Spinal cord (tissue), 10 donors: ENCODE measurements around the gene NAXD. TPM values are rescaled to one million over a fixed set of nuclear protein-coding genes. Genes with fewer than 3 reads are reported as not detected.
A peak's percentile ranks its signal among the peaks of the same experiment; 100 is the strongest.

Experiments used
- DNase-seq, 6 donors: peaks; one replicate each; pipeline versions ENCODE4 v3.0.0 to v3.0.0-alpha.2; 2013 to 2015; ENCODE audit warnings: low spot score in 6 of 6, low read depth in 4 of 6
- H3K27ac ChIP-seq: one replicate; pipeline ENCODE4 v1.5.1; 2013; ENCODE audit warnings: low read depth, low read length, control low read depth
- H3K27me3 ChIP-seq: one replicate; pipeline ENCODE4 v1.6.1; 2013; ENCODE audit warnings: low read length; ENCODE audit not compliant: control insufficient read depth, insufficient read depth
- H3K36me3 ChIP-seq: one replicate; pipeline ENCODE4 v1.6.1; 2013; ENCODE audit warnings: low read length; ENCODE audit not compliant: control insufficient read depth, insufficient read depth
- H3K4me1 ChIP-seq: one replicate; pipeline ENCODE4 v1.6.1; 2013; ENCODE audit warnings: low read length; ENCODE audit not compliant: control insufficient read depth, insufficient read depth
- H3K4me3 ChIP-seq: one replicate; pipeline ENCODE4 v1.5.1; 2013; ENCODE audit warnings: low read depth, low read length, control low read depth
- H3K9me3 ChIP-seq: one replicate; pipeline ENCODE4 v1.6.1; 2013; ENCODE audit warnings: low read length; ENCODE audit not compliant: control insufficient read depth, insufficient read depth
- WGBS: methylation state at CpG from one replicate; pipeline ENCODE4 v1.1.5; 2013; ENCODE audit warnings: missing lambda C conversion rate; ENCODE audit not compliant: insufficient coverage; 5-methylcytosine and 5-hydroxymethylcytosine counted together
- polyA plus RNA-seq, 2 donors: library from polyadenylated mRNA; unstranded; fragments of 120-200 nt; gene quantifications; one replicate each; pipeline ENCODE4 v1.2.1, GENCODE V29; 2013; ENCODE audit not compliant: insufficient read length in 2 of 2
- total RNA-seq, 2 donors: library from RNA; depleted of rRNA in 1 of 2; stranded (reverse); fragments of 120-200 nt in 1 of 2; fragments of >200 nt in 1 of 2; gene quantifications; one replicate each; pipeline versions ENCODE4 v1.2.3 to v1.2.4, GENCODE V29; 2013 to 2014
- donor health status: healthy.

The NAXD gene
- total and polyA plus RNA-seq, 4 donors: 28.1 to 64.9 (median 46.9) TPM

- 88% methylated on average over 11 of the region's 11 CpGs for WGBS
- H3K4me1 ChIP-seq: peaks cover 19% of the 10 kb centered on the region
- peak overlapping the region; percentile 38 for H3K27ac ChIP-seq
These were observed 382 bp upstream of the NAXD start for GRCh38 chr13:110615005-110615321.

GRCh38 chr13:110616103-110617101 is 1.1 kb downstream of the NAXD start:
- Histone ChIP-seq H3K27me3 (no peaks in the 10 kb centered on the region), H3K36me3 (peaks cover 3% of the 10 kb centered on the region), H3K9me3 (peaks cover 1% of the 10 kb centered on the region), H3K4me3 (peak overlapping the region; percentile 63), H3K27ac (peak overlapping the region; percentile 40), H3K4me1 (peaks cover 19% of the 10 kb centered on the region)
- DNase-seq: peak in 1 of 6 donors; percentile 17
- 0% methylated on average over 28 of the region's 37 CpGs for WGBS

More at GRCh38 chr13:110615005-110615321, 382 bp upstream of the NAXD start:
- H3K27me3 ChIP-seq: peaks cover 3% of the 10 kb centered on the region
- H3K9me3 ChIP-seq: peaks cover 1% of the 10 kb centered on the region
- DNase-seq: no peak
- H3K4me3 ChIP-seq: peak overlapping the region; percentile 63
- H3K36me3 ChIP-seq: peaks cover 3% of the 10 kb centered on the region

GRCh38 chr13:110617321-110618072 is 2.2 kb downstream of the NAXD start:
- peak in 2 of 6 donors; percentile 11 to 52 for DNase-seq
- H3K27me3 ChIP-seq: no peaks in the 10 kb centered on the region
- no peak overlapping the region for H3K4me3 ChIP-seq
- peaks cover 19% of the 10 kb centered on the region for H3K4me1 ChIP-seq
- H3K27ac ChIP-seq: no peak overlapping the region
- peaks cover 1% of the 10 kb centered on the region for H3K9me3 ChIP-seq
- 72% methylated on average over 5 of the region's 8 CpGs for WGBS
- H3K36me3 ChIP-seq: peaks cover 3% of the 10 kb centered on the region

GRCh38 chr13:110618167-110618566 is 2.8 kb downstream of the NAXD start:
- Histone ChIP-seq H3K27ac (no peak overlapping the region), H3K4me1 (peaks cover 19% of the 10 kb centered on the region), H3K4me3 (no peak overlapping the region), H3K36me3 (peaks cover 10% of the 10 kb centered on the region), H3K27me3 (no peaks in the 10 kb centered on the region), H3K9me3 (peaks cover 1% of the 10 kb centered on the region)
- 100% methylated on average over 1 of the region's 8 CpGs for WGBS
- no peak for DNase-seq

GRCh38 chr13:110618780-110619179 is 3.4 kb downstream of the NAXD start:
- Histone ChIP-seq H3K9me3 (peaks cover 1% of the 10 kb centered on the region), H3K4me3 (no peak overlapping the region), H3K27ac (no peak overlapping the region), H3K27me3 (no peaks in the 10 kb centered on the region), H3K36me3 (peaks cover 15% of the 10 kb centered on the region), H3K4me1 (peaks cover 19% of the 10 kb centered on the region)
- DNase-seq: no peak
- WGBS: 97% methylated on average over 8 of the region's 9 CpGs

- H3K4me3 ChIP-seq: no peak overlapping the region
- DNase-seq: no peak
- peaks cover 29% of the 10 kb centered on the region for H3K36me3 ChIP-seq
- no peak overlapping the region for H3K27ac ChIP-seq
- peaks cover 13% of the 10 kb centered on the region for H3K4me1 ChIP-seq
- H3K27me3 ChIP-seq: no peaks in the 10 kb centered on the region
- no peaks in the 10 kb centered on the region for H3K9me3 ChIP-seq
- no CpG with 5 or more reads among the region's 2 CpGs for WGBS
These were observed 5.3 kb downstream of the NAXD start for GRCh38 chr13:110620596-110620995.

GRCh38 chr13:110624766-110625756 is 9.7 kb downstream of the NAXD start:
- WGBS: 84% methylated on average over 40 of the region's 41 CpGs
- Histone ChIP-seq H3K27me3 (no peaks in the 10 kb centered on the region), H3K4me1 (peaks cover 3% of the 10 kb centered on the region), H3K9me3 (no peaks in the 10 kb centered on the region), H3K4me3 (no peak overlapping the region), H3K36me3 (peaks cover 52% of the 10 kb centered on the region), H3K27ac (no peak overlapping the region)
- DNase-seq: no peak

- Histone ChIP-seq H3K27me3 (no peaks in the 10 kb centered on the region), H3K4me3 (no peak overlapping the region), H3K9me3 (no peaks in the 10 kb centered on the region), H3K36me3 (peaks cover 52% of the 10 kb centered on the region), H3K27ac (no peak overlapping the region), H3K4me1 (peaks cover 3% of the 10 kb centered on the region)
- no peak for DNase-seq
- WGBS: 83% methylated on average over 19 of the region's 19 CpGs
These were observed 10.5 kb downstream of the NAXD start for GRCh38 chr13:110625771-110626321.

- no peak for DNase-seq
- H3K36me3 ChIP-seq: peaks cover 52% of the 10 kb centered on the region
- no peaks in the 10 kb centered on the region for H3K27me3 ChIP-seq
- no peak overlapping the region for H3K4me3 ChIP-seq
- WGBS: 81% methylated on average over 9 of the region's 9 CpGs
- H3K27ac ChIP-seq: no peak overlapping the region
- H3K9me3 ChIP-seq: no peaks in the 10 kb centered on the region
- peaks cover 3% of the 10 kb centered on the region for H3K4me1 ChIP-seq
These were observed 11.2 kb downstream of the NAXD start for GRCh38 chr13:110626521-110626920.
